GM21717 (cell line): ENCODE data around the gene CDC42BPG.

Experiments used
- ATAC-seq: cut with Tn5 transposase; IDR thresholded peaks from one replicate; pipeline ENCODE4 v1.9.1; 2021; ENCODE audit warnings: mild to moderate bottlenecking, moderate library complexity; ENCODE audit not compliant: unreplicated experiment

The CDC42BPG gene

GRCh38 chr11:64844330-64845128, at the start of gene CDC42BPG:
TSS of gene CDC42BPG (minus strand) at chr11:64844653. CDS start at chr11:64844569, 84 bp downstream.
- no peak for ATAC-seq

GRCh38 chr11:64893194-64894069, 49.0 kb upstream of the CDC42BPG start:
- ATAC-seq: no peak

GRCh38 chr11:64892838-64893193, 48.4 kb upstream of the CDC42BPG start:
- ATAC-seq: no peak

GRCh38 chr11:64892411-64892831, 48.0 kb upstream of the CDC42BPG start:
- ATAC-seq: no peak

- ATAC-seq: no peak
Observed at GRCh38 chr11:64891880-64892279, 47.4 kb upstream of the CDC42BPG start.

GRCh38 chr11:64891215-64891848, 46.9 kb upstream of the CDC42BPG start:
- no peak for ATAC-seq

- no peak for ATAC-seq
Observed at GRCh38 chr11:64890522-64890939, 46.1 kb upstream of the CDC42BPG start.

GRCh38 chr11:64888729-64889511, 44.5 kb upstream of the CDC42BPG start:
- ATAC-seq: no peak

- no peak for ATAC-seq
Observed at GRCh38 chr11:64888406-64888728, 43.9 kb upstream of the CDC42BPG start.

GRCh38 chr11:64887757-64888405, 43.4 kb upstream of the CDC42BPG start:
- ATAC-seq: peak; percentile 59

- no peak for ATAC-seq
Observed at GRCh38 chr11:64887234-64887756, 42.8 kb upstream of the CDC42BPG start.

- ATAC-seq: no peak
Observed at GRCh38 chr11:64885367-64886286, 41.2 kb upstream of the CDC42BPG start.

- no peak for ATAC-seq
Observed at GRCh38 chr11:64884019-64884418, 39.6 kb upstream of the CDC42BPG start.

- no peak for ATAC-seq
Observed at GRCh38 chr11:64883575-64883974, 39.1 kb upstream of the CDC42BPG start.

GRCh38 chr11:64882243-64882642, 37.8 kb upstream of the CDC42BPG start:
- ATAC-seq: no peak

- no peak for ATAC-seq
Observed at GRCh38 chr11:64881476-64881875, 37.0 kb upstream of the CDC42BPG start.

GRCh38 chr11:64880240-64881001, 36.0 kb upstream of the CDC42BPG start:
- ATAC-seq: no peak

- ATAC-seq: peak; percentile 8
Observed at GRCh38 chr11:64879244-64879900, 34.9 kb upstream of the CDC42BPG start.
